GM12878 (cell line): ENCODE results near the gene CHN2.

Experiments
- CTCF ChIP-seq, 3 experiments: IDR thresholded peaks in 2 of 3; conservative IDR thresholded peaks in 1 of 3; 2 replicates each; pipeline ENCODE4 v1.5.1; 2011; ENCODE audit warnings: low read depth in 3 of 3, low read length in 3 of 3, mild to moderate bottlenecking in 3 of 3, control low read depth in 2 of 3, moderate library complexity in 2 of 3, inconsistent platforms in 1 of 3, mixed read lengths in 1 of 3; ENCODE audit not compliant: control insufficient read depth in 2 of 3, insufficient read depth in 1 of 3; ENCODE audit errors: extremely low read depth in 1 of 3
- MXI1 ChIP-seq: fragments of 150-350 bp; IDR thresholded peaks from 2 replicates; pipeline ENCODE4 v1.6.1; 2011; ENCODE audit warnings: low read depth, mild to moderate bottlenecking, inconsistent platforms, low read length, improper control_type of control experiment
- NR2C2 ChIP-seq: IDR thresholded peaks from 2 replicates; pipeline ENCODE4 v1.6.1; 2011; ENCODE audit warnings: borderline replicate concordance, low read depth; ENCODE audit not compliant: control insufficient read depth, insufficient read length
- TAF1 ChIP-seq: IDR thresholded peaks from 2 replicates; pipeline ENCODE4 v1.6.1; 2011; ENCODE audit warnings: mild to moderate bottlenecking, low read depth, low read length, borderline replicate concordance

- TF ChIP-seq MXI1 (no peak), CTCF (IDR thresholded peaks at IDR 0.05 in 2 of 3, conservative IDR thresholded peaks at IDR 0.05 in 1 of 3; ENCODE audit: control insufficient read depth in 2 of 3, extremely low read depth in 1 of 3, insufficient read depth in 1 of 3, low read depth in 3 of 3, low read length in 3 of 3) (no peak), NR2C2 (no peak), TAF1 (no peak)
These were observed 45.5 kb upstream of the CHN2 start for GRCh38 chr7:29149036-29149435.
